Stimulated activated CD4-positive, alpha-beta T cell treated with anti-CD3 and anti-CD28 coated beads, Interleukin-12 subunit alpha, Interleukin-12 subunit beta, amount 100 ng/mL, for 4 hours (primary cell): ENCODE measurements around the gene MESD.
A peak's percentile ranks its signal among the peaks of the same experiment; 100 is the strongest.

ENCODE experiments used
- DNase-seq: peaks from one replicate; pipeline ENCODE4 v3.0.0-alpha.2; 2020

Gene MESD

GRCh38 chr15:81014446-81015093 lies 25.0 kb upstream of the MESD start:
- DNase-seq: no peak

- DNase-seq: no peak
Observed at GRCh38 chr15:81013396-81013929, 23.8 kb upstream of the MESD start.

DNA sequence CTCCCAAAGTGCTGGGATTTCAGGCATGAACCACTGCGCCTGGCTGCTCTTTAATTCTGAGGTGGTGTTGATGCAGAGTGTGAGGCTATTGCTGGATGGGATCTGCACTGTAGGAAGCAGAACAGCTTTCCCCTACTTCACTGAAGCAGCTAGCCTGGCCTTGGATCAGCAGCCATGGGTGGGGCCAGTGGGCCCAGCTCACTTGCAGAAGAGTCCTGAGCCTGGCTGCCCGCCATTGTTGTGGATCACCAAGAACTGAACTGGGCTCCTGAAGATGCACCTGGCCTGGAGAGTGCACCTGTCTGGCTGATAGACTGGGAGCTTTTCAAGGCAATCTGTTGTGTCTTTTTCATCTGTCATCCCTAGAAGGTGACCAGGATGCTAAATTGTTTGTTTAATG lies 23.0 kb upstream of the MESD start:
- DNase-seq: no peak

- no peak for DNase-seq
Observed at GRCh38 chr15:81011593-81011992, 22.0 kb upstream of the MESD start.

DNA sequence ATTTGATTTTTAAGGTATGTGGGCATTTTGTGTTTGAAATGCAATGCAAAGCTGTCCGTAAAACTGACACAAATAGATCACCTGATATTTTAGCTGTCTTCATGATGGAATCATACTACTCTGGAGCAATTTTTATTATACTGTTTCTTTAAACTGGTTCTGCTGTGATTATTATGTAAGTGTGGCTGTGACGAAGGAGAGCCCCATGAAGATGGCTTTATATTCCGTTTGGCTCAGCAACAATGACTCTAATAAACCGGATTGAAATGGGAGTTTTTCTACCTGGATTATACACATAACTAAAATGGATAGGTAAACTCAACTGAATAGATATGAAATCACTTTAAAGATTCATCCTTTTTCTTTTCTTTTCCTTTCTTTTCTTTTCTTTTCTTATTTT lies 20.5 kb upstream of the MESD start:
- no peak for DNase-seq

DNA sequence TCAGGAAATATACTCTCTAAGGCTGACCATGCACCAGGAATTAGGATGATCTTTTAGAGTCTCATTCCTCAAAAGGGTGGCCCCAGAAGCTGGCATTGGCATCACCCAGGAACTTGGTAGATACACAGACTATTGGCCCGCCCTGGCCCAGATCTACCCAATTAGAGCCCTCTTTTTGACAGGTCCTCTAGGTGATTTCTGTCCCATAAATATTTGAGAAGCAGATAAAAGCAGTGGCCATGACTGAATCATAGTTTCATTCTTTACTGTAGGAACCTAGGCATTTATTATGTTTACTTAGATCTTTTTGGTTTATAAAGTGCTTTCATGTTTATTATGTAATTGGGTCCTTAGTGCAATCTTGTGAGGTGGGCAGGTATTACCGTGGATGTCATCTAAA lies 18.7 kb upstream of the MESD start:
- DNase-seq: no peak

DNA sequence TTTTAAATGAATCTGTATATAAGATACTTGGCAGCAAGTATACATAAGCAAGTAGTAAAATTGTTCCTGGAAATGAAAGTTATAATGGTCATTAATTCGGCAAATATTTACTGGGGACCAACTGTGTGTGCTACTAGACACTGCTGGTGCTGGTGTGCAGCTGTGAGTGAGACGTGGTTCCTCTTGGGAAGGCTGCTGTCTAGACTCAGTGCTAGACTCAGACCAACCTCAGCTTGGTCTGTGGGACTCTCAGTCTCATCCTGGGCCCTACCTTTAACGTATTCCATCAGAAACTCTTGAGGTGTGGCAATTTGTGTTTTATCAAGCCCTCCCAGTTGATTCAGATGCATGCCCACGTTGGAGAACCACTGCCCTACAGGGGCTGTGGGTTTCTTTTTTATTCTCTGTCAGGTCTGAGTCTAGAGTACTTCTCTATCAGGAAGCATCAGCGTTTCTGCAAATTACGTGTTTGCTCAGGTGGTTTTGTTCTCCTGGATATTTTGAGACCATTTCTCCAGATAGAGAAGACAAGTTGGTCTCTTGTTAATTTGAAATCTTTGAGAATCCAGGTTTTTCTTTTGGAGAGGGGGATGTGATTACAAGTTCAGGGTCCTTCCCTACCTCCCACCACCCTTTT lies 17.9 kb upstream of the MESD start:
- no peak for DNase-seq

DNA sequence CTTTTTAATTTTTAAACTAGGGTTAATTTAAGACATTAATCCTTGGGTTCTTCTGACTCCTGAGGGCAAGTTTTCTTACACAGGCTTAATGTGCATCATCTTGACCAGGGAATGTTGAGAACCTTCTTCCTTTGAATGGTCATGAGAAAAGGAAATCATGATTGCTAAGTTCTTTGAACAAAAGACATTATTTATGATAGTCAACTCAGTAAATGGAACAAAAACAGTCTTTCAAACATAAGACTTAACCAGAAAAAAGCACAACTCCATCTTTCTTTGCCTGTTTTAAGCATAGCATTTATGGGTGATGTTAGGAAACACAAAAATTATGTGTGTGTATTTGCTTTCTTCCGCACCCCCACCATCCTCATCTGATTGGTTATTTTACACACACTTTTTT lies 16.5 kb upstream of the MESD start:
- DNase-seq: no peak

GRCh38 chr15:81003097-81003350 lies 13.4 kb upstream of the MESD start:
- DNase-seq: no peak

DNA sequence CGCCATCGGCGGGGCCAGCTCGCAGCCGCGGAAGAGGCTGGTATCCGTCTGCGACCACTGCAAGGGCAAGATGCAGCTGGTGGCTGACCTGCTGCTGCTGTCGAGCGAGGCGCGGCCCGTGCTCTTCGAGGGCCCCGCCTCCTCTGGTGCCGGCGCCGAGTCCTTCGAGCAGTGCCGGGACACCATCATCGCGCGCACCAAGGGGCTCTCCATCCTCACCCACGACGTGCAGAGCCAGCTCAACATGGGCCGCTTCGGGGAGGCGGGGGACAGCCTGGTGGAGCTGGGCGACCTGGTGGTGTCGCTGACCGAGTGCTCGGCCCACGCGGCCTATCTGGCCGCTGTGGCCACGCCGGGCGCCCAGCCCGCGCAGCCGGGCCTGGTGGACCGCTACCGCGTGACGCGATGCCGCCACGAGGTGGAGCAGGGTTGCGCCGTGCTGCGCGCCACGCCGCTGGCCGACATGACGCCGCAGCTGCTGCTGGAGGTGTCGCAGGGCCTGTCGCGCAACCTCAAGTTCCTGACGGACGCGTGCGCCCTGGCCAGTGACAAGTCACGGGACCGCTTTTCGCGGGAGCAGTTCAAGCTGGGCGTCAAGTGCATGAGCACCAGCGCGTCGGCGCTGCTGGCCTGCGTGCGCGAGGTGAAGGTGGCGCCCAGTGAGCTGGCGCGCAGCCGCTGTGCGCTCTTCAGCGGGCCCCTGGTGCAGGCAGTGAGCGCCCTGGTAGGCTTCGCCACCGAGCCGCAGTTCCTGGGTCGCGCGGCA lies 12.9 kb upstream of the MESD start:
- DNase-seq: no peak

- no peak for DNase-seq
Observed at GRCh38 chr15:81002009-81002330, 12.4 kb upstream of the MESD start.

GRCh38 chr15:81001152-81002008 lies 11.8 kb upstream of the MESD start:
- peak; percentile 54 for DNase-seq

- DNase-seq: peak; percentile 77
Observed at GRCh38 chr15:81000624-81001151, 11.1 kb upstream of the MESD start, which contains the start of gene TLNRD1. TSS of gene TLNRD1 (plus strand) at chr15:81000923. CDS start at chr15:81002272, 1,349 bp downstream.

DNA sequence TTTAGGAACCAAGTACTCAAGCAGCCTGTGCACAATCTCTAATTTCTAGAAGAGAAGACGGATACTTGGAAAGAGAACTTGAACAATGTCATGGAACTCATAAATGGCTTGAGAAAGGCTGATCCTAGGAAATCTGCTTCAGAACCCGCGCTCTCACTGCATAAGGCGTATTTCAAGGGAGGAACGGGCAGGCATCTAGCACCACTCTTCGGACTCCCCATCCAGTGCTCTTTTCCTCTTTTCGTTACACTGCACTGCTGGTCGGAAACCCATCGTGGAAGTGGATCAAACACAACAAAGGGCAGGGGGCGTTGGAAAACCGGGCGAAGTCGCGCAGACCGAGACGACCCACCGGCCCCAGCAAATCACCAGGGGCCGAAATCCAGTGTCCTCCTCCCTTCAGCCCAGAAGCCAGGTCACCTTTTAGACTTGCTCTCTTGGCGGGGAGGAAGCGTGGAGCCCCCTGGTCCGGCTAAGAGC lies 10.6 kb upstream of the MESD start:
- DNase-seq: no peak

- peak; percentile 57 for DNase-seq
Observed at GRCh38 chr15:80999623-81000036, 10.0 kb upstream of the MESD start.

DNA sequence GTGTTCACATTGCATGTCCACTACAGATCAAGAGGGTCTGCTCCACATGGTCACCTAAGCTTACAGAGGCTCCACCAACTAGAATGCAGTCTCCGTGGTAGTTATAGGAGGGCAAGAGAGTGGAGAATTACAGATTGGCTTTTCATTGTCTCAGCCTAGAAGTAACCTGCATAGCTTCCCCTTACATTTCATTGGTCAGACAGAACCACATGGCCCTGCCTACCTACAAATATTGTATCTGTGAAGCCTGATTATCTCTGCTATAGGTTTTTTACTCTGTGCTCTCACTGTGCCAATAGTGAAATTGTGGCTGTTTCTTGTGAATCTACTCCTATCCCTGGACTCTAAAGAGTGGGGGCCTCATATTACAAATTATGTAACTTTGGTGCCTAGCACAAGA lies 8.6 kb upstream of the MESD start:
- DNase-seq: no peak

- no peak for DNase-seq
Observed at GRCh38 chr15:80997692-80998091, 8.1 kb upstream of the MESD start.

- no peak for DNase-seq
Observed at GRCh38 chr15:80996247-80996646, 6.6 kb upstream of the MESD start.

GRCh38 chr15:80992441-80992840 lies 2.8 kb upstream of the MESD start:
- DNase-seq: no peak

DNA sequence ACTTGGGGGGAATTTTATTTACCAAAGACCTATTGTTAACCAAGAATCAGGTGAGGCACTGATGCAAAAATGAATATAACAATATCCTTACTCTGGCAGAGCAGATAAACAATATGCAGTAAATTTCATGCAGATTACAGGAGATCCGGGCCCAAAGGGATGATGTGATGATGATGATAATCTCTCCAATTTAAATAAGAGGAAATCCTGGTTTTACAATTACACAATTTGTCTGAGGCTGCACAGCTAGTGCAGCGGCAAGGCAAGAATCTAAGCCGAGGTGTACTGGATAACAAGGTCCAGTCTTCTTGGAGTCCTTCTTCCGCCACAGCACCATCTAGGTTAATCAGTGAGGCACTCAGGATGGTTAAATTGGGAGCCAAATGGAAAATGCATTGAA lies 2.4 kb upstream of the MESD start:
- DNase-seq: no peak

- DNase-seq: no peak
Observed at GRCh38 chr15:80991421-80991820, 1.8 kb upstream of the MESD start.

DNA sequence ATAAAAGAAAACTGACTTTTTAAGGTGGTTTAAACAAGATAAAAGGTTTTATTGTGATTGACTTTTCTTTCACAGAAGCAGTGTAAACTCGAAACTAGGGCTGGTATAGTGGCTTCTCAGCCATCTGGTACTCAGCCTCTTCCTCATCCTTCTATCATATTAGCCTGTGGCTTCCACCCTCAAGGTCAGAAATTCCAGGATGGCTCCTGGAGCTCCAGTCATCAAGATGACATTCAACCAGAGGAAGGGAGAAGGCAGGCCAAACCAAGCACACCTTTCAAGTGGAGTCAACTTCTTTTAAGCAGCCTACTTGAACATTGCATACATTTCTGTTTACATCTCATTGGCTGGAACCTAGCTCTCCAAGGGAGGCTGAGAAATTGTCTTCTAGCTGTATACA lies 1.3 kb upstream of the MESD start:
- no peak for DNase-seq

GRCh38 chr15:80989081-80989517 lies 520 bp downstream of the MESD start:
- DNase-seq: no peak
